Left ventricle myocardium superior (tissue), 1 donor: ENCODE measurements around the gene NELL1. TPM values are rescaled to one million over a fixed set of nuclear protein-coding genes. Genes with fewer than 3 reads are reported as not detected.

Experiments used
- ATAC-seq: fragments of 200-7000 bp; cut with Tn5 transposase; one replicate; pipeline ENCODE4 v1.9.1; 2020; ENCODE audit warnings: mild to moderate bottlenecking, moderate library complexity
- DNase-seq: peaks from one replicate; pipeline ENCODE4 v3.0.0-alpha.2; 2020
- intact Hi-C: fragments of 100-400 bp; cut with micrococcal nuclease; formaldehyde crosslinking; loops from one replicate; pipeline ENCODE4 v1.11.0; 2022
- total RNA-seq: library from RNA; stranded (reverse); fragmentation: NEBNext Ultra II Directional; extraction: Animal tissue kit (Norgen Biotek cat#: 25700); gene quantifications from one replicate; pipeline ENCODE4 v1.2.1, GENCODE V29; 2021
- donor health status: DM: no; HTN: yes; CAD: no; lungs with severe emphysema.

The NELL1 gene
- total RNA-seq, 1 donor from 2014 or later: not detected

DNA sequence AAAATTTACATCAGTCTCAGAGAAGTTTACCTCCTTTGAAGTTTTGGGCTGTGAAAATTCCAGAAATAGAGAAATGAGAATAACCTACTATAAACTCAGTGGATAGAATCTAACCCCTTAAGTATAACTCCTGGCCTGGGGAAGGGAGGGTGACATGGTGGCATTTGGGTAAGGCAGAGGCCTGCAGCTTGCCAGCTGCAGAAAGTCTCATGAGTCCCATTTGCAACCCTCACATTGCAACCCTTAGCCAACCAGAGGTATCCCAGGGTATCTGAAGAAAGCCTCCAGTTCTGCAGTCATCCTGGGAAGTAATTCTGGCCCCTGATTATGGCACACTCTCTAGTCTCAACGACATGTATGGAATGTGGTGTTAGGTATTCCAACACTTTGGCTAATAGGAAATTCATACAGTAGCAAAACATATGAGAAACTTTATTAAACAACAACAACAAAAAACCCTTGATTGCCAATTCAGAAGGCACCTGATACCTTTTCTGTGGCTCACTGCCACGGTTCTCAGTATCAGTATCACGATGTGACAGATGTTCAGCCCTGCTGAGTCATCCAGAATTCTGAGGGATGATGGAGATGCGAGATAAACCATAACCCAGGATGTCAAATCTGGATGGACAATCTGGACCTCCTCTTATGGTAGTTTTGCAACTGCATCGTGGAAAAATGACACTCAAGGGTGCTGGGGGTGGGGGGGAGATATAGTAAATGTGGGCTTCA lies 743.4 kb downstream of the NELL1 start:
- ATAC-seq (no peak), DNase-seq (no peak)
- intact Hi-C loops: no loop called here

DNA sequence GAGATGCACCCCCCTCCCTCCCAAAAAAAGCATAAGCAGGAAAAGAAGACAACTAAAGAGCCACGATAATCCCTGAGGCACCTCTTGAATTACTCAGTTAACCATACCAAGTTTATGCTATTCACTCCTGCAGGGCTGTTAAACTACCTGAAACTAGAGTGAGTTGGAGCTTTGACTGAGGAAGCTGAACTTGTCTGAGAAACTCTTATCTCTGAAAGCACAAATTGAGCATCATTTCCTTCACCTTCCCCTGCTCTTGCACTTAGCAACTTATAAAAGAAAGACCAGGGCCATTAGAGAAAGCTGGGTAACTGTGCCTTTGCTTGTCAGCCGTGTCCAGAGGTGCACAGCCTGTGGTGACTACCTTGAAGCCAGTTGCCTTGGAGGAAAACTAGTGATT lies 745.6 kb downstream of the NELL1 start:
- DNase-seq (no peak), ATAC-seq (no peak)
- intact Hi-C loops: no loop called here

DNA sequence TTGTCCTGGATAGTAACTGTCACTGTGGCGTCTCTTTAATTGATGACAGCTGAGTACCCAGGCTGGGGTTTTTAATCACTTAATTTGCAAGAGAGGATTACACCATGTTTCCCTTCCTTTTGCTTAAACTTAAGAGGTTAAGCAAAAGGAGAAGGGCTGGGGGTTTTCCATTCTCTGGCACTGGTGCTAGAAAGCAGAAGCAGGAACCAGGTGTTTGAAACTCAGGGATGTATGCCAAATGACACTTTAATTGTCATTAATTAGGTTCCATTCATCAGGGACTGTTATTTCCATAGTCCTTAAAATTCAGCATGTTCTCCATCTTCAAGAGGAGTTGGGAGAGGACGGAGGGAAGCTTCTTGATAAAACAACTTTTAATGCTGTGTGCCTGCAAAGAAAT lies 746.2 kb downstream of the NELL1 start:
- no peak for ATAC-seq
- intact Hi-C loops: no loop called here
- DNase-seq: no peak

DNA sequence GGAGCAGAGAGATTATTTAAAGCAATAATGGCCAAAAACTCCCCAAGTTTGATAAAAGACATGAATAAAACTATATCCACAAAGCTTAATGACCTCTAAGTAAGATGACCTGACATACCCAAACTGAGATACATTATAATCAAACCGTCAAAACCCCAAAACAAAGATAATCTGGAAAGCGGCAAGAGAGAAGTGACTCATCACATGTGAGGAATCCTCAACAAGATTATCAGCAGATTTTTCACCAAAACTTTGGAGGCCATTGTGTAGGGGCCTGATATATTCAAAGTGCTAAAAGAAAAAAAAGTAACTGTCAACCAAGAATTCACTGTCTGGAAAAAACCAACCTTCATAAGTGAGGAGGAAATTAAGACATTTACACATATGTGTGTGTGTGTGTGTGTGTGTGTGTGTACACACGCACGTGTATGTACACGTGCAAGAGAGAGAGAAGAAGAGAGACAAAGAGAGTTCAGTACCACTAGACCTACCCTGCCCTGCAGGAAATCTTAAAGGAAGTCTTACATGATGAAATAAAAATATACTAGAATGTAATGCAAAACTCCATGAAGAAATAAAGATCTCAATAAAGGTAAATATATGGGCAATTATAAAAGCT lies 752.4 kb downstream of the NELL1 start:
- ATAC-seq (no peak), DNase-seq (no peak)
- intact Hi-C loops: no loop called here

DNA sequence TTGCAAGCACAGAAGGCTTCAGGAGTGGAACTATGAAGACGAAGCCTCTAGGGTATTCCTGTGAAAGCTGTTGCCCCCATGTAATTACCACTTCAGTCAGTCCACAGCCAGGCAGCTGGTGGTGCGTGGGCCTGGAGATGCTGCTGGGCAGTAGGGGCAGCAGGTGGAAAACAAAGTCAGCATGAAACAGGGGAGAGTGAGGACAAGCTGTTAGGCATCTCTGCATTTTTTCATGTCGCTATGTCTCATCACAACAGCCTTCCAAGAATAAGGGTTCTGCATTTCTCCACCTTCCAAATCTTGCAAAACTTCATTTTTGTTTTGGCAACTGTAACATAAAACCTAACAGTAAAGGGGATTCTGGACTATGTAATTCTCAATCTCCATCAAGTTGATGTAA lies 757.5 kb downstream of the NELL1 start:
- ATAC-seq: no peak
- no peak for DNase-seq
- intact Hi-C loops: no loop called here

DNA sequence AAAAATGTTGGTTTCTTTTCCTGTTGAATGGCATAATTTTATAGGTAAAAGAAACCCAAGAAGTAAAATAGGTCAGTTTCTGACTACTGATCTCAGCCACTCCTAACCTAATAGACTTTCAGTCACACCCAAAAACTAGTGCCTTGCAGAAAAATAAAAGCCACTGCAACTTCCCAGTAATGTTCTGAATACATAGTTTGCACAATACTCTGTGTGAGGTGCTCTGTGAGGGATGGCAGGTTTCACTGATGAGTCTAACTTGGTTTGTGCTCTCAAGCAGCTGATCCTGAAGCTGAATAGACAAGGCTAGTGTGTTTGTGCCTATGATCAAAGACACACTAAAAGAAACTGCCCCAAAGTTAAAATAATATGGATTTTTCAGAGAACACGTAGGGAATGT lies 758.3 kb downstream of the NELL1 start:
- DNase-seq: no peak
- intact Hi-C loops: no loop called here
- ATAC-seq: no peak

DNA sequence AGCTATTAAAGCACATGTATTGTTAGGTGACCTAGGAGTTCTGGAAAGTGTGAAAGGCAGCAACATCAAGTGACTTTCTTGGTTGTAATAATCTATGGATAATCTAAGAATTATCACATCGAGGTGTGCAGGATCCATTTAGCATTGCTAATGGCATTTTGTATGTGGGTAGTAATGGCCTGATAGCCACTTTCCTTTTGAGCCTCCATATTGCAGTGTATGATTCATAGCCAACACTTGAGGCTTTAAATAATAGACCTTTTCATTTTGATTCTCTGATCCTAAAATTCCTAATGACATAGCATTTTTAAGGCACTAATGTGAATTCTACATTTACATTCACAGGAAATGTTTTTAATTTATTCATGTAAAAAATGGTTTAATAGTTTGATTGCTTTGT lies 759.4 kb downstream of the NELL1 start:
- no peak for DNase-seq
- intact Hi-C loops: no loop called here
- ATAC-seq: no peak

DNA sequence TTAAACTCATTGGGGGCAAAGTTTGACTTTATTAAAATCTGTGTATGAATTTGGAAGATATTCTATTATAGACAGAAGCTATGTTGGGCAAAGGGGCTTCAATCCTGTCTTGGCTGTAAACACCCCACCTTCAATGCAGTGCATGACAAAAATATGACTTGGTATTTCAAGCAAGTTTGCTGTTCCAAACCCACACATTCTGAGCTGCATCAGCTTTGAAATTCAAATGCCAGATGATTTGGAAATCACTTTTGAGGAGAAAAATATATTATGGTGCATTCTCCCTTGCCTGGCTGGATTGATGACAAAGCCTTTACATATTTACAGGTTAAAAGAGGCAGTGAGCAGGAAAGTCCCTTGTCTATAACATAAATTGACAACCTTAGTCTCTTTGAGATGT lies 760.0 kb downstream of the NELL1 start:
- ATAC-seq (no peak), DNase-seq (no peak)
- intact Hi-C loops: no loop called here

DNA sequence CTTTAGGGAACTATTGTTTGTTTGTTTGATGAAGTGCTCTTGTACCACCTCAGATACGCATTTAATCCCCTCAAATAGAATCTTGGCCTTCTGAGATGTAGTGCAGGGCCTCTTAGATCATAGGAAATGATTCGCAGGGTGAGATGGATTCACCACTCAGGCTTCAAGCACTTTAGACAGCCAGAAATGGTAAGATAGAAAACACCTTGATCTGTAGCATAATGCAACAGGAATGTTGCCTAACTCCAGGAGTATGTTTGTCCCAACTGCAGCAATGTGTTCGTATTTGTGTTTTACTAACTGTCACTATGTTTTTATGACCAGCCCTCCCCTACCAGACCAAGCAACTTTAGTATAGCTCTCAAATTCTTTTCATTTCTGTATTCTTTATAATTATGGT lies 761.2 kb downstream of the NELL1 start:
- intact Hi-C loops: no loop called here
- ATAC-seq (no peak), DNase-seq (no peak)

DNA sequence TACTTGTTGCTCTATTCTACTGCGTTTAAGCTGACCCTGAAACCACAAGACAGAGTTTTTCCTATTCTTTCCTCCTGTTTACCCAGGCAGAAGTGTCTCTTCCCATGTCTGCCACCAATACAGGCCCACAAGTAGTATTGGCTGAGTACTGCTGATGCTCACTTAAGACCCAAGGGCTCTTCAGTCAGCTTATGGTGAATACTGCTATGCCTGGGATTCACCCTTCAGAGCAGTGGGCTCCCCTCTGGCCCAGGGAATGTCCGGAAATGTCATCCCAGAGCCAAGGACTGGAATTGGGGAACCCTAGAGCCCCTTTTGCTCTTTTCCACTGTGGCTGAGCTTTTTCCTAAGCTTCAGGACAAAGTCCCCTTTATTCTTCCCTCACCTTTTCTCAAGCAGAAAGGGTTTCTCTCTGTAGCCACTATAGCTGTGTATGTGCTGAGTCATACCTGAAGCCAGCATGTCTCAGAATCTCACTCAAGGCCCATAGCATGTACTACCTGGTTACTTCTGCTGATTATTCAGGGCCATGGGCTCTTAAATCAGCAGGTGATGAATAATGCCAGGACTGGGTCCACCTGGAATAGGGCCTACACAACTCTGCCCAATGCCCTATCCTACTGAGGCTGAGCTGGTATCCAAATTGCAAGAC lies 777.7 kb downstream of the NELL1 start:
- intact Hi-C loops: no loop called here
- DNase-seq: no peak
- no peak for ATAC-seq

DNA sequence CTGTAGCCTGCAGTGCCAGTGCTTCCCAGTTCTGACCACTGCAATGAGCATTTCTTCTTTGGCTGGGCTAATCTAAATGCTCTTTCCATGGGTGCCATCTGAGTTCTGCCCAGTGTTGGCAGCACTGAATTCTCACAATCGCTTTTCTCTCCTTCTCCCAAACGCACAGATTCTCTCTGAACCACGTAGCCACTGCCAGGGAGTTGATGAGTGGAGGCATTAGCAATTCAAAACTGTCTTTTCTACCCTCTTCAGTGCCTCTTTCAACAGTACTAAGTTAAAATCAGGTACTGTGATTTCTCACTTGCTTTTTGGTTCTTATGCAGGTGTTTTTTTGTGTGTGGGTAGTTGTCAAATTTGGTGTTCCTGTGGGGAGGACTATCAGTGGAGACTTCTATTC lies 778.5 kb downstream of the NELL1 start:
- ATAC-seq (no peak), DNase-seq (no peak)
- intact Hi-C loops: no loop called here

DNA sequence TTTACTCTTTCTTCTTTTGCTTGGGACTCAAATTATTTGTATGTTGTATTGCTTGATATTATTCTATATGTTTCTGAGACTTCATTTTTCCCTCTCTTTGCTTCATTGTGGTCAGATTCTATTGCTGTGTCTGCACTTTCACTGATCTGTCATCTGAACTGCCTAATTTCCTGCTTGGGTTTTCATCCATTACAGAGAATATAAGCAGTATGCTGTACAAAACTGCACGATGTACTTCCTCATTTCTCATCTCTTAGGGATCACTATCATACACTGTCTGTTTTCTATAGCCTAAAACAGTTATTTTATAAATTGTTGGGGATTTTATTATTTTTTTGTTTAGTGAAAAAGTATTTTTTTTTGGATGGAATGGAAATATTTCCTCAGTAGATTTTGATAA lies 786.8 kb downstream of the NELL1 start:
- intact Hi-C loops: no loop called here
- ATAC-seq: no peak
- no peak for DNase-seq

DNA sequence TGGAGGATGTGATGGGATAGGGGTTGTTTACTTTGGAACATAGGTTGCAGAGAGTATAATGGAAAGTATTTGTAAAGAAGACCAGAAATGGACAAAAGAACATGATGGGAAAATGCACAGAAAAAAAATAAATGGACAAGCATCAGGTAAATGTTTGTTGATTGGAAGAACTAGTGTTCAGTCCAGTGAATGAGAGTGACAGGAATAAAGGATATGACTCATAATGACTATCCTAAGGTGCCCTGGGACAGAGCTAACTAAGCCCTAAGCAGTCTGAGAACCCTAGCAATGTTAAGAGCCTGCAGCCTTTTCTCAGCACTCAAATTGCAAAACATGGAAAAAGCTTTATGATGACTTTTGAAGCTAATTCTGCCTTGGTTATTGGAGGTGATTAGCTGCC lies 790.7 kb downstream of the NELL1 start:
- DNase-seq (no peak), ATAC-seq (no peak)
- intact Hi-C loops: no loop called here

DNA sequence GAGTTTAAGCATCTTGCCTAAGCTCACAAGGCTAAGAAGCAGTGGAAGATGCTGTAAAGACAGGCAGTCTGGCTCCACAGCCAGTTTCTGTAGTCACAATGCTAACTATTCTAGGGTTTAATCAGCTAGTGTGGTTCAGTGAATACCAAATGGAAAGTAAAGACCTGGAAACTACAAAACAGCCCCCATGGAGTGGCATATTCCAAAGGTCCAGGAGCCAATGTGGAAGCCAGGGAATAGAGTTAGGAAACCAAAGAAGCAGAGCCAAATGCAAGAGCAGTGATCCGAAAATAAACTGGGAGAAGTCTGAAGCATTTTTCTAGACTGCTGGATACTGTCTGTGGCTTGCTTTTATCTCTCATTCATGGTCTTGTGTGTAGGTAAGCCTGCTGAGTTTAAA lies 792.3 kb downstream of the NELL1 start:
- intact Hi-C loops: no loop called here
- ATAC-seq: no peak
- no peak for DNase-seq

DNA sequence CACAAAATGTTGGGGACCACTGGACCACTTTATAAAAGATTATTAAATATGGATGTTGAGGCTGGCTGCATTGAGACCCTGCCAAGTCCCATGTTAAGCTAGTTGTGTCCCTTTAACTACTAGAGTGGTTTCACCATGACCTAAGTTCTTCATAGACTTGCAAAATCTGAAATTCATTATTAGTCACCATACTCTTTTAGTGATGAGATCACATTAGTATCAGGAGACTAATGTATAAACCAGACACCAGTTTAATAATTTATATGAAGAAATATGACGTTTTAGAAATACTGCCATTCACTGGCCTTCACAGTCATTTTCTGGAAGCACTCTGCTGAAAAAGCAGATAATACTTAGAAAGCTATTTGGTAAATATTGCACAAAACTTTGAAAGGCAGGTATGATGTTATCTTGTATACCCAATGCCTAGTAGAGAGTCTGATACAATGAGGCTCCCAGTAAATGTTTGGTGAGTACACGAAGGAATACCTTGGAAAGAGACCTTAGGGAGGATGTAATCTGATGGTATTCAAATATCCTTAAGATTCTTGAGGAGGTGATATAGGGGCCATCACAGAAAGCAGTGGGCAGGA lies 795.3 kb downstream of the NELL1 start:
- DNase-seq: no peak
- ATAC-seq: no peak
- intact Hi-C loops: no loop called here

DNA sequence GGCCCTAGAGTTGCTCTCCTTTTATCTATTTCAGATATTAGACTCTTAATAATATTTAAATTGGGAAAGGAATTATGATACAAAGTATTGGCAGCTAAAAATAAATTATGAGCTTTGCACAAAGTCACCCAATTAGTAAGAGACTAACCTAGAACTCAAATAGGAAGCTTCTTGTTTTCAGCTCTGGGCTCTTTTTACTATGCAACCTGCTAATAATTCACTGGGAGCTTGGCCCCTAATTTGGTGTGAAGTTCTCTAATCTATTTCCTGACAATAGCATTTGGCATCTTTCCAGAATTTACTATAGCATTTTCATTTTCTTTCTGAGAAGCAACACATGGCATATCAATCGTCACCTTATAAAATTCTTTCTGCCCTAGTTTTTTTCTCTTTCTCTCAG lies 795.8 kb downstream of the NELL1 start:
- ATAC-seq: no peak
- intact Hi-C loops: no loop called here
- no peak for DNase-seq

DNA sequence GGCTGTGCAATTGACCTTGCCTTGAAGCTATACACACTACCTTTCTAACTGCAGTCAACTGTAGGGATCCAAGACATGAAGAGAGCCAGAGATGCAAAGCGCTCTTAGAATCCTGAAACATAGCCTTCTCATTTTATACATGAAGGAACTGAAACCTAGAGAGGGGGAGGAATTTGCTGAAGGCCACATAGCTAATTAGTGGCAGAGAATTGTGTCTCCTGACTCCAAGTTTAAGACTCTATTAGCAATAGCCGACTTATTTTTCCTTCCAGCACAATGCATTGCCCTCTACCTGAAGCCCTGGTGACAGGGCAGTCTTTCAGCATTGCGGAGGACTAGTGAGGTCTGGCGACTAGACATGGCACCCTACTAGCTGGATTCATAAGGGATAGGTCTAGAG lies 796.5 kb downstream of the NELL1 start:
- ATAC-seq (no peak), DNase-seq (no peak)
- intact Hi-C loops: no loop called here

DNA sequence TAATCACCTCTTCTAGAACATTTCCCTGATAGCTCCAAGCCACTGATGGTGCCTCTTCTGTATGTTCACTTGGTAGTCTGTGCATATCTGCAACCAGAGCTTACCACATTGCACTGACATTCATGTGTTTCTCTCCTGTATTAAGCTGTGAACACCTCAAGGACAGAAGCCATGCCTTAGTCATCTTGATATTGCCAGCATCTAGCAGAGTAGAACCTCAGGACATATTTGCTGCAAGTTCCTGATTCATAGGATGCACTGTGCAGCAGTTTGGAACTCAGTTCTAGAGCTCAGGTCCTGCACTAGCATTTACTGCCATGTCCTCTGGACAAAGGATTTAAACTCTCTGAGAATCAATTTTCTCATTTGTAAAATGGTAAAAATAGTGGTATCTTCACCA lies 801.1 kb downstream of the NELL1 start:
- DNase-seq (no peak), ATAC-seq (no peak)
- intact Hi-C loops: no loop called here

DNA sequence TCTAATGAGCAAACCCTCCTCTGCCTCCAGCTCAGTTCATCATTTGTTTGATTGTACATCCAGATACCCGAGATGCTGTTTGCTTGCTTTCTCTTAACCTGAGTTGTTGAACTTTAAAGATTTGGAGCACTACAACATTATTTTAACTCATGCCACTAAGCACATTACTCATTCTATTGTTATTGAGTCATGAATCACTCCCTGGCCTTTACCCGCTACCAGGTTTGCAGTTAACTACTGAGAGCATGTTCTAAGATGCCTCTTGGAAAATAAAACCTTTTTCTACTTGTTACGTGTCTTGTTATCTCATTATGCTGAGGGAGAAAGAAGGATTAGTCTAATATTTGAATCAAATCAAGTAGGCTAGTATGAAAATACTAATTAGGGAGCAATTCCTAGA lies 802.9 kb downstream of the NELL1 start:
- intact Hi-C loops: no loop called here
- no peak for DNase-seq
- no peak for ATAC-seq

DNA sequence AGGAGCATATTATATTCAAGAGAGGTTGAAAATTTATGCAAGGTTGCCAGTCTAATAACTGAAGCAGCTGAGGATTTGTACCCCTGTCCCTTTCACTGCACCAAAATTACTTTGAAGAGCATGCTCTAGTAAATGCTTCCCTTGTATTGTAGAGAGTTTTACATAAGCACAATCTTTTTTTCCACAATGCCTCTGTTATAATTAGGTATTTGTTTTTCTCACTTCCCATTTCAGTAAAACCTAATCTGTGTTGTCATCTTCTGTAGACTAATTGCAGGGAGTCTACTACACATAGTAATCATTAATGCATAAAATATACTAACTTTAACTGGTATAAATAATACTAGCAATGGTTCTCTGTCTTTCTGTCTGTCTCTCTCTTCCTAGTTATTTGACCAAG lies 805.1 kb downstream of the NELL1 start:
- DNase-seq: no peak
- ATAC-seq: no peak
- intact Hi-C loops: no loop called here

DNA sequence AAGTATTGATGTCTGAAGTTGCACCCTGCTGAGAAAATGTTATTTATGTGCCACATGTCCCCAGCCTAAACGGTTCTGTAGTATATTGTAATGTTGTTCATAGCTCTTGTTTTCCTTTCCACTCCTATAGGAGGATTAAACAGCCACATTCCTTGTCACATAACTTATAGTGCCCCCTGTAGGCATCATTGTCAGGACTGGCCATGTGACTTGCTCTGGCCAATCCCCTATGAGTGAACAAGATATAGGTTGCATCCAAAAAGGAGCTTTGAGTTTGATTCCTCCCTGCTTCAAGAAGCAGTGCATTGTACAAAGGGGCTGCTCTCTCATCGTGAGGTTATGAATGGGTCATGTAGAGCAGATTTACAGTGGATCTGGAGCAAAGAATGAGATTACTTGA lies 805.9 kb downstream of the NELL1 start:
- DNase-seq: no peak
- intact Hi-C loops: no loop called here
- no peak for ATAC-seq
